ENCODE data around the gene SRCAP. TPM values are rescaled to one million over a fixed set of nuclear protein-coding genes. Genes with fewer than 3 reads are reported as not detected.

The SRCAP gene
- total RNA-seq, 1 experiment from 2014 or later, result 46.2 TPM

DNA sequence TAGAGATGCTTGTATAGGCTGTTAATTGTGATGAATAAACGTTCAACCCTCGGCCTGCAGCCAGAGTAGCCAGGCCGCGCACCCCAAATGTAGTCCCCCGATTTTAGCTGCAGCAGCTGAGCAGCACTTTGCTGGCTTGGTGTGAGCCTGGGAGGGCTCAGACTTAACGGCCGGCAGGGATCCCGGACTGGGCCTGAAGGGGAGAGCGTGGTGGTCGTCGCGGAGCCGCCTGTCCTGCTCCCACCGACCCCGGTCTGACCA lies 76.1 kb downstream of the SRCAP start:
- no peak for DNase-seq (ENCODE audit: low spot score)

DNA sequence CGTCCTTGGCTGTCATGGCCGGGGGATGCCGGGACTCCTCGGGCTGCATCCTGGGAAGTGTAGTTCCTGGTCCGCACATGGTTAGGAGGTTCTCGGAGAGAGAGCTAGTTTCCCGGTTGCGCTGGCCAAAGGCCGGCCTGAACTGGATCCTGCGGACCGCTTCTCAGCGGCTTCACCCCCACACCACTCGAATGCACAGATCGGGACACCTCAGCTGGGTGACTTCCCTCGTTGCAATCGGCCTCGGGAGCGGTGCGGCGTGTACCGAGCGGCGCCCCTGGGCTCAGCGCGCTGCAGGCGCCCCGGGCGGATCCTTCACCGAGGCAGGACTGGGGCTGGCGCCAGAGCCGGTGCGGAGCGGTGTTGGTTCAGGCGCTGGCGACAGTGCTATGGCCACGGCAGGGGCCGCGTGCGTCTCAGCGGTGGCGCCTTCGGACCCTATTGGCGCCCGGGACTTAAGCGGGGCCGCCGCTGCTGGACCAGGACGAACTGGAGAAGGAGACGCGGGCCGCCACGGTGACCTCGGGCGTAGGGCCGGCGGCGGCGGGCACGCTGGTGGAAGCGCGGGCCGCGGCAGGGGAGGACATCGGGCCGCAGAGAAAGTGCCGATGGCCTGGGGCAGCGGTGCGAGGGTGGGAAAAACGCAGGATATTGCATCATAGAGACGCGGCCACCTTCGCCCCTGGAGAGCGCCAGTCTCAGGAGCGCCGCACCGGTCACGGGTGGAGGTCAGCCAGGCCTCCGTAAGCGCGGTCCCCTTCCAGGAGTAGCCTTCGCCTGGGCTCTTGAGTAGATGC lies 76.6 kb downstream of the SRCAP start:
- peak; percentile 86 for DNase-seq (ENCODE audit: low spot score)

DNA sequence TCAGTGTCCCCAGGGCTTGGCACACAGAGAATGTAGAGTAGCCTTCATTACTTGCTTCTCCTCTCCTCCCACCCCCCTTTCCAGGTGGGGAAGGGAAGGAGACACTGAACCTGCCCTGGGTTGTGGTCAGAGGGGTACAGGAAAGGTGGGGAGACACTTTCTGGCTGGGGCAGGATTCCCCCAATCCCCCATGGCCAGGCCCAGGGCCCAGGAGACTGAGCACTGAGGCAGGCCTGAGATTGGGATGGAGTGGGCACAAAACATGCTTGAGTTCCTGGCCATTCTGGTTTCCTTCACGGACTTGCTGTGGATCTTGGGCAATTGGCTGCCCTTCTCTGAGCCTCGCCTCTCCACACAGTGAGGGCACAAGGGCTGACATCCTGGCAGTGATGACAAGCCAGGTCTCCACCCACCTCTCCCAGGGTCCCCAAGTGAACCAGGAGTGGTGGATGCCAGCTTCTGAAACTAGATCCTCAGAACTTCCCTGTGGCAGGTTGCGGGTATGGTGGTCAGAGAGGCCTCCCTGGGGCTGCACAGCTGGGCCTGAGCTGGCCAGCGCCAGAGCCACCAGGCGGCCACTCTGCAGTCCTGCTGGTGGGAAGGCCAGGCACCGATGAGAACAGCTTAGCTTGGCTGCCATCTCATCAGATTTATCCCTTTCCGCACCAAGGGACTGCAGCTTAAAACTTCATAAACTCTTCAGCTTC lies 78.8 kb downstream of the SRCAP start:
- DNase-seq (ENCODE audit: low spot score), result no peak

DNA sequence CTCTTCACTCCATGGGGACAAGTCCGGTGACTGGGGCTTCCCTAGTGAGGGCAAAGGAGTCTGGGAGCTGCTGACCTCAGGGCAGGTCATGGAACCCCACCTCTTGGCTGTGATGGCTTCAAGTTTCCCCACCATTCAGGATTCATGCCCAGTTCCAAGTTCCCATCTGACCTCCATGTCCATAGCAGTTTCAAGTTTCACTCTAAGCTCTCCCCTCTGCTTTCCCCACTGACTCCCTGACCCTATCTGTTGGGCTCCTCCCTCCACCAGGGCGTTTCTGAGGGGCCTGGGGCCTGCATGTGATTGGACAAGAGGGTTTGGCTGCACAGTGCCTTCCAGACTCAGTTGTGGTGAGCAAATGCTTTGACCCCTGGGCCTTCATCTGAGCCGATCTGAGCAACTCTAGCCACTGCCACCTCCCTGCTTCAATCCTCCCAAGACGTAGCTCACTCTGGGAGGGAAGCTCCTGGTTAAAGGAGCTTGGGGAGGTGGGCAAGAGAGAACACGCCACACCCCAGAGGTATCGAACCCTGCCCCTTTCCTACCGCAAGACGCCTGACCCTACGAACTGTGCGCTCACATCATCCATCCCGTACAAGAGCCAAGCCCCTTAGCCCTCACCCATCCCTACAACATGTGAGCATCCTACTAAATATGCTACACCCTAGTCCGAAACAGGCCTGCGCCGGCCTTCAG lies 79.7 kb downstream of the SRCAP start:
- DNase-seq (ENCODE audit: low spot score), result no peak

DNA sequence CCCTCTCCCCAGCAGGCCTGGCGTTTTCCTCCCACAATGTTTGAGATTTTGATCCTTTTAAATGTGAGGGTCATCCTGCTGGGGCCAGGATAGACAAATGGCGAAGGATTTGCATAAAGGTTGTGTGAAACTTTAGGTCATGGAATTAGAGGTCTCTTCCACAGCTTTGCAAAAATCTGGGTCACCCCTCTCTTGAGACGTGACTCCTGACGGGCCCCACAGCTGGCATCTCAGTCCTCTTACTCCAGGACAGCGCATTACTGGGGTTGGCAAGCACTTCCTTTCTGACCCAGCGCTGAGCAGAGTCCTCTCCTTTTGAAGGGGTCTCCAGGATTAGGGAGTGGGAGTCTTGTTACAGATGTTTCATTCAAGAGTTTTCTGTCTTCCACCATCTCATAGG lies 80.6 kb downstream of the SRCAP start:
- no peak for DNase-seq (ENCODE audit: low spot score)

DNA sequence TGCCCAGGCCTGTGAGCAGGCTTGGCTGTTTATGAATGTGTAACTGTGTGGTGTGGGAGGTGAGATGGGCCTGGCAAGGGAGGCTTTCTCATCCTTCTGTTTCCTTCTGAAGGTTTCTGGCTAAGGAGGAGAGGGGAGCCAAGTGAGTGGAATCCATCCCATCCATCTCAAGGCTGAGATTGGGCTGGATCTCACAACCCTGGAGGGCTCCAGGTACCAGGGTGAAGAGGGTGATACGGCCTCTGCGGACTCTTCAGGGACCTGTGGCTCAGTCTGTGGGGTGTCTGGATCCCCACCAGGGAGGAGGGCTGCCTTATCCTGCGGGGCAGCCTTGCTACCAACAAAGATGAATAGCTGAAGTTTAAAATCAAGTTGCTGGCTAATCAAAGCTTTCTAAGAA lies 81.0 kb downstream of the SRCAP start:
- no peak for DNase-seq (ENCODE audit: low spot score)

DNA sequence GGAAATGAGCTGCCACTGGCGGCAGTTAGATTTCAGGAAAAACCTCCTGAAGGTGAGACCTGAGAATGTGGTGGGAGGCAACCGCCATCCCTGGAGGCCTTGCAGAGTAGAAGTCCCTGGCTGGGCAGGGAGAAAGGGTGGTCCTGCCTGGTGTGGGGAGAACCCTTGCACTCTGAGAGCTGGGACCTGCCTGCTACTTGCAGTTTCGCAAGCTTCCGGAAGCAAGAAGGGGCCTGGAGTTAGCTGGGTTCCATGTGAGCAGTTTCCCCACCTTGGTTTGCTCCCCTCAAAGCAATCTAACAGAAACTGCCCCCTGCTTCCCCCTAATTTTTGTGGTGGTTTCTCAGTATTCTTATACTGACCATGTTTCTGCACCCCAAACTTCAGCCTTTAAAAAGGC lies 81.6 kb downstream of the SRCAP start:
- DNase-seq (ENCODE audit: low spot score), result no peak

DNA sequence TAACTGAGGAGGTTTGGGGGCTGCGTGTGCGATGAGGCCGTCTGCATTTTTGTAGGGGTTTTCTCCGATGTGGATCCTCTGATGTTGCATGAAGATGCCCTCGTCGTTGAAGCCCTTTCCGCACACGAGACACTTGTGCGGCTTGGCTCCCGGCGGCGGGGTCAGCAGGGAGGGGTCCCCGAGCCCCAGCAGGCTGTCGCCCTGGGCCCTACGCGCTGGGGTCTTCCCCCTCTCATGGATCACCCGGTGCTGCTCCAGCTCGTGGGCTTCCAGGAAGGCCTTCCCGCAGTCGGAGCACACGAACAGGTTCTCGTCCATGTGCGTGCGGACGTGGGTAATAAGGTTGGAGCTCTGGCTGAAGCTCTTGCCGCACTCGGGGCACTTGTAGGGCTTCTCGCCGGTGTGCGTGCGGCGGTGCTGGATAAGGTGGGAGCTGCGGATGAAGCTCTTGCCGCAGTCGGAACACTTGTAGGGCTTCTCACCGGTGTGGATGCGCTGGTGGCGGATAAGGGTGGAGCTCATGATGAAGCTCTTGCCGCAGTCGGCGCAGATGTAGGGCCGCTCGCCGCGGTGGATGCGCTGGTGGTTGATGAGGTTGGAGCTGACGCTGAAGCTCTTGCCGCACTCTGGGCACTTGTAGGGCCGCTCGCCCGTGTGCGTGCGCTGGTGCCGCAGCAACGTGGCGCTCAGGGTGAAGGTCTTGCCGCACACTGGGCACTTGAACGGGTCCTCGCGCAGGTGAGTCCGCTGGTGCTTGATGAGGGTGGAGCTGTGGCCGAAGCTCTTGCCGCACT lies 83.7 kb downstream of the SRCAP start:
- DNase-seq (ENCODE audit: low spot score), result no peak

DNA sequence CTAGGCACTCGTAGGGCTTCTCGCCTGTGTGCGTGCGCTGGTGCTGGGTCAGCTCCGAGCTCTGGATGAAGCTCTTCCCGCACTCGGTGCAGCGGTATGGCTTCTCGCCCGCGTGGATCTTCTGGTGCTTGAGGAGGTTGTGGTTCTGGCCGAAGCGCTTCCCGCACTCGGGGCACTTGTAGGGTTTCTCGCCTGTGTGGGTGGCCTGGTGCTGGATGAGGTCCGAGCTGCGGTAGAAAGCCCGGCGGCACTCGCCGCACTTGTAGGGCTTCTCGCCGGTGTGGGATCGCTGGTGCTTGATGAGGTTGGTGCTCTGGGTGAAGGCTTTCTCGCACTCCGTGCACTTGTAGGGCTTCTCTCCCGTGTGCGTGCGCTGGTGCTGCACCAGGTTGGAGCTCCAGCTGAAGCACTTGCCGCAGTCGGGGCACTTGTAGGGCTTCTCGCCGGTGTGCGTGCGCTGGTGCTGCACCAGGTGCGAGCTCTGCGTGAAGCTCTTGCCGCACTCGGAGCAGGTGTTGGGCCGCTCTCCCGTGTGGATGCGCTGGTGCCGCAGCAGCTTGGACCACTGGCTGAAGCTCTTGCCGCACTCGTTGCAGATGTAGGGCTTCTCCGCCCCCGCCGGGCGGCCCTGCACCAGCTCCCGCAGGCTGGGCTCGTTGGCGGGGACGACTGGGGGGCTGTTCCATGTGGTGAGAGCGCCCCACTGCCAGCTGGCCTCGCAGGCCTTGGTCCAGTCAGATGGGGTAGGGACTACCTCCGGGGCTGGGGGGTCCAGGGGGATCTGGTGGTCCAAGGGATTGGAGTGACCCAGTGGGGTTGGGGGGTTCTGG lies 84.5 kb downstream of the SRCAP start:
- no peak for DNase-seq (ENCODE audit: low spot score)

DNA sequence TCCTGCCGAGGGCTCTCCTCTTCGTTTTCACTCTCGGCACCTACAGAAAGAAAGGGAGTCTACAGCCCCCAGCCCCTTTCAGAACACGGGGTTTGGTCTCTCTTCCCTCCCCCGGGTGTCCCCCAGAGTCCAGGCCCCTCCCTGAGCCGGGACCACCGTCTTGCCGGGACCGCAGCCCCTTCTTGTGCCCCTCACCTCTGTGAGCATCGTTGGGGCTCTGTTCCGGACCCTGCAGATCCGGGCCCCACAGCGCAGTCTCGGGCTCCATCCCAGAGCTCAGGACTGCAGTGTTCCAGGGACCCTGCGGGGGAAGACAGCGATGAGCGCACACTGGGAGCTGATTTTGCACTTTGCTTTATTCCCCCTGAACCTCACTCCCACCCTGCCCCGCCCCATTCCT lies 85.2 kb downstream of the SRCAP start:
- DNase-seq (ENCODE audit: low spot score), result no peak

DNA sequence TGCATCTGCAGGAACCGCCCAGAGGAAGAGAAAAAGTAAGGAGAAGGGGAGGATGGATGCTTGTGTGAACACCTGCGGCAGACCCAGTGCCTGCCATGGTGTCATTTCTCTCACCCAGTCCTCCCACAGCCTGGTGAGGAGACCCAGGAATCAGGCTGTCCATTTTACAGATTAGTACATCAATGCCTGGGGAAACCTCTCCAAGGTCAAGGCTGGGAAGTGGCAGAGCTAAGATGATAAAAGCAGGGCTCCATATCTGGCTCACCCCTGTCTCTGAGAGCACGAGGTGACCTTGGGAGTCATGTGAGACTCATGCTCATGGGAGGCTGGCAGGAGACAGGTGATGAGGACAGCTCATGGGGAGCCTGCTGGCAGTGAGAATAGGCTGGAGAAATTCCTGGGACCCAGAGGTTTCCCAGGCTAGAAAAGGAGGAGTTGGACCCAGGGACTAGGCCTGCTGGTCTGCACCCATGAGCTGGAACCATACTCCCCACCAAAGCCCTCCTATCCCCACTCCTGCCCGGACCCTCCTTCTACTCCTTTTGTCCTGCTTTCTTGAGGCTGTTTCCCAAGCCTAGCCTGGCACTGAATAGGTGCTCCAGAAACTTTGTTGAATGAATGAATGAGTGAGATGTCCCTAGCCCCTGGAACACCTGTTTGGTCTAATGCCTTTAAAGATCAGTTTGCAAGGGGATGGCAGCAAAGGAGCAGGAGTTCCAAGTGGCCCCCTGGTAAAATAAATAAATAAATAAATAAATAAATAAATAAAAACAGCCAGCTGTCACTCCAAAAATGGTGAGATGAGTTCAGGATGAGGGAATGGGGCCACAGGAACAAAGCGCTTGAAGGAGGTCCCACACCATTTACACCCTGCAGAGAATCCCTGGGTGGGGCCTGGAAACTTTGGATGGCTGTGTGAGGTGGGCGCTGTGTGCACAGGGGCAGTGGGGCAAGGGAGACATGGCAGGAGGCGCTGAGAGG lies 86.4 kb downstream of the SRCAP start:
- no peak for DNase-seq (ENCODE audit: low spot score)

DNA sequence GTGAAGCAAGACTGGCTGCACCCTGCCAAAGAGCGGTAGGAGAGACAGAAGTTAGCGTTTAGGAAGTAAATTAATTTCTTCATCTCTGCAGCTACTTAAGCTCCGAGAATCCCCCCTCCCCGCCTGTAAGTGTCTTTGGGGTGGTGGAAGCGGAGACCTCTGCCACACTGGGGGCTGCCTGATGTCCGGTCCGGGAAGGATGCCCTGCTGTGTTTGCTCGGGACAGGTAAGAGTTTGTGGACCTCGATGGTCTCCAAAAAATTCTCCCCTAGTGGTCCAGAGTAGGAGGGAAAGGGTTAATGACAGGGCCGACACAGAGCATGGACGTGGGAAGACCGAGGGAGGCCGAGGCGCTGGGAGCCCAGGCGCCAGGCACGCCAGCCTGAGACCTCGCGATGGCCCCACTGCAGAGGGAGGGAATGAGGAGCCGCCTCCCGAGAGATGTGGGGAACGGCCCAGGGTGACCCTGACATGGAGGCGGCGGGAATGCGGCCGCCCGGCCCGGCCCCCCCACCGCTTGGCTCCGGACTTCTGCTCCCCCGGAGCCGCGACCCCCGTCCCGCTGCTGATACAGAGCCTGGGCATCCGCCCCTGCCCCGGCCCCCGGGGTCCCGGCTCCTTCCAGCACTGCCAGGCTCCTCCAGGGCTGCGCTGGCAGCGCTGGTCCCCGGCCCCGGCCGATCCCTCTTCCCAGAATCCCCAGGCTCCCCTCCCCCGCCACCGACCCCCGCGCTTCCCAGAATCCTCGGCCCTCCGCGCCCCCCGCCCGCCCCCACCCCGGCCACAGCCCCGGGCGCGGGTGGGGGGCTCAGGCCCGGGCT lies 87.4 kb downstream of the SRCAP start:
- DNase-seq (ENCODE audit: low spot score), result peak; percentile 48

DNA sequence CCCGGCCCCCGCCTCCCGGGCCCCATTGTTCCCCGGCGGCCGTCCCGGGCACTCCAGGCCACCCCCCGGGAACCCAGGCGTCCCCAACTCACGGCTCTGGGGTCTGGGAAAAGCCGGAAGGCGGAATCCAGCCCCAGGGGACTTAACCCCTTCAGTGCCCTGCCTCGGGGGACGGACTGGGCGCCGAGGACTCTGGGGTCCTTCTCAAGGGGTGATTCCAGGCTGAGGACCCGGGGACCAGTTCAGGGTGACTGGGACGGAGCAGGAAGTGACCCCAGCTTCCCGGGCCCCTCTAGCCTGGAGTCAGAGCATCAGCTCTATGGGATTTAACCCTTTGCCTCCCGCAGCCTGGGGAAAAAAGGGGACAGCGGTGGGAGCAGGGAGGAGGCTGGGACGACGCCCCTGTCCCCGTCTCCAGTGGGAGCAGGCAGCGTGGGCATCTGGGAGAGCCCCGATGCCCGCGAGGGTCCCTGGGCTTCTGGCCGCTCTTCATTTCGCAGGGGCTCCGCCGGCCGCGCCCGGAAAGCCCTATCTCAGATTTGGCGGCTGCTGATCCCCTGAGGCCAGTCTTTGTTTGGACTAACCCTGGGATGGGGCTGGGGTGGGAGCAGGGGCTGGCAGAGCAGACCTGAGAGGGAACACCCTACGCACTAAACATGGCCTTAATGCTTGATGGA lies 88.1 kb downstream of the SRCAP start, which contains the start of gene ZNF629:
Gene ZNF629, minus strand, starts transcription at position 270 of the 677 bp plus-strand sequence. CDS start 2,723 bp downstream, outside the sequence.
- DNase-seq (ENCODE audit: low spot score), result peak; percentile 74

DNA sequence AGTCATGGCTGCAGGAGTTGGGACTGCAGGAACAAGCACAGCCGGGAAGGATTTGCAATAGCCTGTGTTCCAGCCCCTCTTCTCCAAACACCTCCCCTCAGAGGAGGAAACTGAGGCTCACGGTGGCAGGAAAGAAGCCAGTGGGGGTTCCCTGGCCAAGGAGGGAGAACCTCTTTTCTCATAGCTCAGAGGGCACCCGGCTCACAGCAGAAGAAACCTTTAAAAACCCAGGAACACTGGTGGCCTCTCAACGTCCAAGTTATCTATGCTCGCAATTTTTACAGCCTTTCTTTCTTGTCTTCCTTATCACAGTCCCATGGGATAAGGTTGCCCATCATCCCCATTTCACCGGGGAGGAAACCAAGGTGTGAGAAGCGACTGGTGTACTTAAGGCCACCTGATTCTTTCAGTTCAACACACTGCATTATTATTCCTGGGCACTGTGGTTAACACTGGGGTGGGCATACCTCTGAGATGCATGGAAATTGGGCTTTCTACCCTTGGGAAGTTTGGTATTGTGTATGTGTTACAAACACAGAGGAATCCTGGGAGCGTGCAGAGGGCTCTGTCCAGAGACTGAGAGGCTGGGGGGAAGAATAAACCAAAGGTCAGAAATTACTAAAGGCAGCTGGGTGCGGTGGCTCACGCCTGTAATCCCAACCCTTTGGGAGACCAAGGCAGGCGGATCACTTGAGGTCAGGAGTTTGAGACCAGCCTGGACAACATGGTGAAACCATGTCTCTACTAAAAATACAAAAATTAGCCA lies 88.8 kb downstream of the SRCAP start:
- no peak for DNase-seq (ENCODE audit: low spot score)

Data from HT-29 (cell line).